Hepatocyte (in vitro differentiated cells): ENCODE data around the gene SDK1. TPM values are rescaled to one million over a fixed set of nuclear protein-coding genes. Genes with fewer than 3 reads are reported as not detected.

Experiments
- DNase-seq: peaks from one replicate; pipeline ENCODE4 v3.0.0-alpha.2; 2016; ENCODE audit warnings: low spot score
- H2AFZ ChIP-seq: fragments of 200-600 bp; sonication (generic); 2 replicates; pipeline ENCODE4 v1.6.0; 2016; ENCODE audit warnings: antibody characterized with exemption, mild to moderate bottlenecking
- H3K27ac ChIP-seq: fragments of 200-600 bp; sonication (generic); 2 replicates; pipeline ENCODE4 v1.5.1; 2016; ENCODE audit warnings: mild to moderate bottlenecking
- H3K27me3 ChIP-seq: fragments of 200-600 bp; sonication (generic); 2 replicates; pipeline ENCODE4 v1.6.1; 2016
- H3K36me3 ChIP-seq: fragments of 200-600 bp; sonication (generic); replicated peaks from 2 replicates; pipeline ENCODE4 v1.5.1; 2016; ENCODE audit warnings: low read depth; ENCODE audit not compliant: insufficient read depth
- H3K4me1 ChIP-seq: fragments of 200-600 bp; sonication (generic); 2 replicates; pipeline ENCODE4 v1.5.1; 2016; ENCODE audit warnings: mild to moderate bottlenecking, moderate library complexity; ENCODE audit not compliant: insufficient read depth
- H3K4me2 ChIP-seq: fragments of 200-600 bp; sonication (generic); 2 replicates; pipeline ENCODE4 v1.6.0; 2016
- H3K4me3 ChIP-seq: fragments of 200-600 bp; sonication (generic); 2 replicates; pipeline ENCODE4 v1.5.1; 2016; ENCODE audit warnings: mild to moderate bottlenecking
- H3K79me2 ChIP-seq: fragments of 200-600 bp; sonication (generic); 2 replicates; pipeline ENCODE4 v1.6.0; 2017; ENCODE audit warnings: mild to moderate bottlenecking
- H3K9me2 ChIP-seq: fragments of 200-600 bp; sonication (generic); replicated peaks from 2 replicates; pipeline ENCODE4 v1.6.0; 2017; ENCODE audit warnings: mild to moderate bottlenecking; ENCODE audit not compliant: insufficient read depth
- H3K9me3 ChIP-seq: fragments of 200-600 bp; sonication (generic); 2 replicates; pipeline ENCODE4 v1.5.1; 2016; ENCODE audit warnings: low read depth, mild to moderate bottlenecking
- H4K20me1 ChIP-seq: fragments of 200-600 bp; sonication (generic); 2 replicates; pipeline ENCODE4 v1.6.0; 2016; ENCODE audit warnings: mild to moderate bottlenecking; ENCODE audit not compliant: insufficient read depth, poor library complexity, severe bottlenecking
- EZH2 ChIP-seq: fragments of 200-600 bp; sonication (generic); IDR thresholded peaks from 2 replicates; pipeline ENCODE4 v1.6.1; 2016; ENCODE audit warnings: antibody characterized with exemption, mild to moderate bottlenecking, borderline replicate concordance
- EZH2phosphoT487 ChIP-seq: fragments of 200-600 bp; sonication (generic); IDR thresholded peaks from one replicate; pipeline ENCODE4 v1.6.1; 2018; ENCODE audit warnings: antibody characterized with exemption, mild to moderate bottlenecking, low read depth, moderate library complexity; ENCODE audit not compliant: unreplicated experiment, severe bottlenecking
- WGBS: methylation state at CpG from one replicate; pipeline ENCODE4 v1.1.6; 2016; ENCODE audit warnings: low lambda C conversion rate; ENCODE audit errors: missing lambda C conversion rate; 5-methylcytosine and 5-hydroxymethylcytosine counted together
- polyA plus RNA-seq: library from polyadenylated mRNA; unstranded; fragments of >200 nt; fragmentation: Nextera tagmentation; extraction: Ambion mirVana; gene quantifications from 2 replicates; pipeline ENCODE4 v1.2.1, GENCODE V29; 2016
- total RNA-seq: library from RNA; depleted of rRNA; stranded (reverse); fragments of >200 nt; gene quantifications from 2 replicates; pipeline ENCODE4 v1.2.3, GENCODE V29; 2014
- TF ChIP-seq, protein P1 (sequence below): fragments of 200-600 bp; sonication (generic); IDR thresholded peaks from 2 replicates; pipeline ENCODE4 v1.5.1; 2016; ENCODE audit warnings: antibody characterized with exemption, mild to moderate bottlenecking; ENCODE audit not compliant: poor library complexity

SDK1 gene
- total and polyA plus RNA-seq, 2 experiments from 2014 or later, result 4.3 to 10.0 TPM

DNA sequence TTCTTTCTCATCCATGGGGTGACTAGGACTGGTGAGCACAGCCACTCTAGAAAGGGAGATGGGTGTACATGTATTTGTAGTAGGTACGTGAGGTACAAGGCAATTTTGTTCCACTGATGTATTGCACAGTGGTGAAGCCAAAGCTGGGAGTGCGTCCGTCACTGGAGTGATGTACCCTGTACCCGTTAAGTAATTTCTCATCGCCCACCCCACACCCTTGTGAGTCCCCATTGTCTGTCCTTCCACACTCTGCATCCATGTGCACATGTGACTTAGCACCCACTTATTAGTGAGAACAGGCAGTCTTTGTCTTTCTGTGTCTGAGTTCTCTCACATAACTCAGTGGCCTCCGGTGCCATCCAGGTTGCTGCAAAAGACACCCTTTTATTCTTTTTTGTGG, 658.3 kb downstream of the SDK1 start:
- H3K4me3 ChIP-seq, result no peak overlapping the region
- H3K27ac ChIP-seq, result no peak overlapping the region
- no peaks in the 10 kb centered on the region for H3K27me3 ChIP-seq
- no peaks in the 10 kb centered on the region for H3K9me2 ChIP-seq
- TF ChIP-seq EZH2phosphoT487 (no peak), EZH2 (no peak)
- TF ChIP-seq, protein P1, sequence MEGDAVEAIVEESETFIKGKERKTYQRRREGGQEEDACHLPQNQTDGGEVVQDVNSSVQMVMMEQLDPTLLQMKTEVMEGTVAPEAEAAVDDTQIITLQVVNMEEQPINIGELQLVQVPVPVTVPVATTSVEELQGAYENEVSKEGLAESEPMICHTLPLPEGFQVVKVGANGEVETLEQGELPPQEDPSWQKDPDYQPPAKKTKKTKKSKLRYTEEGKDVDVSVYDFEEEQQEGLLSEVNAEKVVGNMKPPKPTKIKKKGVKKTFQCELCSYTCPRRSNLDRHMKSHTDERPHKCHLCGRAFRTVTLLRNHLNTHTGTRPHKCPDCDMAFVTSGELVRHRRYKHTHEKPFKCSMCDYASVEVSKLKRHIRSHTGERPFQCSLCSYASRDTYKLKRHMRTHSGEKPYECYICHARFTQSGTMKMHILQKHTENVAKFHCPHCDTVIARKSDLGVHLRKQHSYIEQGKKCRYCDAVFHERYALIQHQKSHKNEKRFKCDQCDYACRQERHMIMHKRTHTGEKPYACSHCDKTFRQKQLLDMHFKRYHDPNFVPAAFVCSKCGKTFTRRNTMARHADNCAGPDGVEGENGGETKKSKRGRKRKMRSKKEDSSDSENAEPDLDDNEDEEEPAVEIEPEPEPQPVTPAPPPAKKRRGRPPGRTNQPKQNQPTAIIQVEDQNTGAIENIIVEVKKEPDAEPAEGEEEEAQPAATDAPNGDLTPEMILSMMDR, result no peak
- no peaks in the 10 kb centered on the region for H4K20me1 ChIP-seq
- 99% methylated on average over 6 of the region's 6 CpGs for WGBS
- H3K4me2 ChIP-seq, result no peak overlapping the region
- H2AFZ ChIP-seq, result no peak overlapping the region
- H3K36me3 ChIP-seq, result no peaks in the 10 kb centered on the region
- no peaks in the 10 kb centered on the region for H3K4me1 ChIP-seq
- no peaks in the 10 kb centered on the region for H3K9me3 ChIP-seq
- no peaks in the 10 kb centered on the region for H3K79me2 ChIP-seq
- DNase-seq, result no peak

DNA sequence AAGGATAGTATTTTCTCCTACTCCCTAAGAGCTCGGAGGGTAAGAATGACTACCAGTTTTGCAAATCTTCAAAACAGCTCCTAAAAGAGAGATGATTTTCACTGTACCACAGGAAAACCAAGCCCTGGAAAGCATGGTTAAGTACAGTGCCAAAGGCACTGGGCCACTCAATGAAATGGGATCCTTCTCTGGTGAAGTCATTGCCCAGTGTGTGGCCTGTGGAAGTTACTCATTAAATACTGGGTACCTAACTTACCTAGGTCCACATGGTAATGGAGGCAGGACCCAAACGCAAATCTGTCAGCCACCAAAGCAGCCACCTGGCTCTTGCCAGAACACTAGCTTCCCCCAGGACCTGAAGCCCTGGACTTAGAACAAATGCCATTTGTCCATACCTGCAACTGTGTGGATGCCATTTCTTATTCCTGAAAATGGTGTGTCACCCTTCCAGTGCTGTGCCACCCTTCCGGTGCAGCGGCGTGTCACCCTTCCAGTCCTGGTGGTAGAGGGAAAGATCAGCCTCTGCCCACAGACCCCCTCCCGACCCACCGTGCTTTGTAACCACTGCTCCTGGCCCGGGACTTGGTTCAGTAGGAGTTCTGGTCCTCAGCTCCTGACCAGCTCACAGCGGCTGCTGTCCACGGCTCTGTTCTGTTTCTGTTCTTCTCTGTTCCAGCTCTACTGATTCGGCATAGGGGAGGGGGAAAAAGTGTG, 659.2 kb downstream of the SDK1 start:
- Histone ChIP-seq H3K27me3 (no peaks in the 10 kb centered on the region), H3K9me3 (no peaks in the 10 kb centered on the region), H3K79me2 (no peaks in the 10 kb centered on the region), H3K27ac (no peak overlapping the region), H4K20me1 (no peaks in the 10 kb centered on the region), H3K4me1 (no peaks in the 10 kb centered on the region), H3K36me3 (no peaks in the 10 kb centered on the region), H3K9me2 (no peaks in the 10 kb centered on the region), H3K4me3 (no peak overlapping the region), H3K4me2 (no peak overlapping the region), H2AFZ (no peak overlapping the region)
- TF ChIP-seq EZH2 (no peak), EZH2phosphoT487 (no peak)
- TF ChIP-seq, protein P1, result no peak
- WGBS, result 91% methylated on average over 11 of the region's 11 CpGs
- no peak for DNase-seq

DNA sequence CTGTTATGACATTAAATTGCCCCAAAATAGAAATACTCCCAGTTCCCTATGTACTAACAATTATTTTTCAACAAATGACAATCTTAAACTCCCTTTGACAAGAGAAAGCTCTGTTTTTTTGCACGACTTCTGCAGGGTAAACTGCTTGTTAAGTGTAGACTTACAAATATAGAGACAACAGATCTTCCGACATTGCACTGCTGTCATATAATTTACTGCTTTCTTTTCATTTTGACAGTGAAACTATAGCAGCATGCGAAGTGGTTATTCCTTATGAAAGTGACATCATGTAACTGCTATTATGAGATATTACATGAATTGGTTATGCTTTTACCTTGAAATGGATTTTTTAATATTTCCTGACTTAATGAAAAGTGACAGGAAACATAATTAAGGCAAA, 659.9 kb downstream of the SDK1 start:
- no peaks in the 10 kb centered on the region for H3K36me3 ChIP-seq
- H3K4me1 ChIP-seq, result no peaks in the 10 kb centered on the region
- no peaks in the 10 kb centered on the region for H3K27me3 ChIP-seq
- DNase-seq, result no peak
- H4K20me1 ChIP-seq, result no peaks in the 10 kb centered on the region
- no peaks in the 10 kb centered on the region for H3K79me2 ChIP-seq
- H3K4me3 ChIP-seq, result no peak overlapping the region
- no peak overlapping the region for H3K4me2 ChIP-seq
- no peaks in the 10 kb centered on the region for H3K9me2 ChIP-seq
- TF ChIP-seq EZH2phosphoT487, result no peak
- no peak for TF ChIP-seq EZH2
- TF ChIP-seq, protein P1, result no peak
- WGBS, result 77% methylated on average over 3 of the region's 3 CpGs
- H3K9me3 ChIP-seq, result no peaks in the 10 kb centered on the region
- no peak overlapping the region for H2AFZ ChIP-seq
- H3K27ac ChIP-seq, result no peak overlapping the region
